ENCODE results near the gene ARHGAP6.
"Not testable (repeated sequence)": the region's sequence is repeated elsewhere in the genome, so short reads cannot be mapped to it uniquely, and the experiment has no call there.

Gene ARHGAP6

DNA sequence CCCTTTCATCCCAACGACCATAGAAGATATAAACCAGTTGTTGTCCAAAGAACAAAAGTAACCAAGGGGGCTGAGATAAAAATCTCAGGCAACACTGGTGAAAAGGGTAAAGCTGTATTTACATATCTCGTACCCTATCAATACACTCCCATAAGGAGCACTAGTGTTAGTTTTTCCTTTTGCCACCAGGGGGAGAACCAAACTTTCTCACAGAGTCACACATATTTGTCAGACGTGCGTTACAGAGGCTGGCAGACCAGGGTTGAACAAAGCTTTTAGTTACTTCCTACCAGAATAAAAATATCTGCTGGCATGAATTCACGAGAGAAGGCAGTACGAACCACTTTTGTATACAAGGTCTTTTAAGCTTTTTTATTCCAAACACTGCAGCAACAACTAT is 284.3 kb downstream of the ARHGAP6 start:
- no peak for DNase-seq

DNA sequence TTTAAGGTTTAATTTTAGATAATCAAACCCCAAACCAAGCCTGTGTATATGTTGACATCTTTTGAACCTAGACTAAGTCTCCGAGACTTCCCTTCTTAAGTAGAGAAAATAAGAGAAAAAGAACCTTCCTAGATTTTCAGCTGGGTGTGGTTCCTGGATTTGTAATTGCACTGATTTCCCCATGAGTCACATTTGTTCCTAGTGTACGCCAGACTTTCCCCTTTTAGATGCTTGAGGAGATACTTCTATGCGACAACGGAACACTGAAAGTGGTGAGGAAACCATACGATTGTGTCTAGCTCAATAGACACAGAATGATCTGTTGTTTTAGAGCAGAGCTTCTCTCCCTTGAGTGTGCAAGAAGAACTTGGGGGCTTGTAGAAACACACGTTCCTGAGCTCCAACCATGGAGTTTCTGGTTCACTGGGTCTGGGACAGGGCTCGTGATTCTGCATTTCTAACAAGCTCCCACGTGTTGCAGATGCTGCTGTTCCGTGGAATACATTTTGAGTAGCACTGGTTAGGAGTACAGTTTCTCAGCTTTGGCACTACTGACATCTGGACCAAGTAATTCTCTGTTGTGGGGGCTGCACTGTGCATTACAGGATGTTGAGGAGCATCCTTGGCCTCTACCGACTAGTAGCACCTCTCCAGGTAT is 285.4 kb downstream of the ARHGAP6 start:
- DNase-seq: no peak

GRCh38 chrX:11376163-11376562 is 289.6 kb downstream of the ARHGAP6 start:
- DNase-seq: no peak

DNA sequence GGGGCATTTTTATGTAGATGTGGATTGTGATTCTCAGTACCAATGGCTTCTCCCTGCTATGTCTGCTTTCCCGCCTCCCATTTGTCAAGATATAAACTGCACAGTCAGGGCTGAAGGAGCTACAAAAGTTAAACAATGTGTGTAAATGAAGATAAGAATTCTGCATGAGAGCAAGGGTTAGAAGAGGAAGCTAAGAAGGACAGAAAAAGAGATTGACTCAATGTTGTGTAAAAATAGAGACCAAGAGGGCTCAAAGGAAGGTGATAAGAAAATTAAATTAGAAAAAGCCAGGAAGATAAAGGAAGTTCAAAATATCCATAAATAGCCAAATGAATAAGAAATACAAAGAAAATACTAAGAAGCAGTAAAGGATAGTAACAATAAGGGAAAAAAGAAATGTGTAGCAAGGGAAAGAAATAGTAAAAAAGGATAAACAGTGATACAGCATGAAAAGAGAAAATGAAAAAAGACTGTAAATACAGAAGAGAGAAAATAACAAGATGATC is 290.1 kb downstream of the ARHGAP6 start:
- no peak for DNase-seq

GRCh38 chrX:11374570-11374969 is 291.1 kb downstream of the ARHGAP6 start:
- no peak for DNase-seq

- DNase-seq: no peak
Measured at GRCh38 chrX:11371106-11371505, 294.6 kb downstream of the ARHGAP6 start.

DNA sequence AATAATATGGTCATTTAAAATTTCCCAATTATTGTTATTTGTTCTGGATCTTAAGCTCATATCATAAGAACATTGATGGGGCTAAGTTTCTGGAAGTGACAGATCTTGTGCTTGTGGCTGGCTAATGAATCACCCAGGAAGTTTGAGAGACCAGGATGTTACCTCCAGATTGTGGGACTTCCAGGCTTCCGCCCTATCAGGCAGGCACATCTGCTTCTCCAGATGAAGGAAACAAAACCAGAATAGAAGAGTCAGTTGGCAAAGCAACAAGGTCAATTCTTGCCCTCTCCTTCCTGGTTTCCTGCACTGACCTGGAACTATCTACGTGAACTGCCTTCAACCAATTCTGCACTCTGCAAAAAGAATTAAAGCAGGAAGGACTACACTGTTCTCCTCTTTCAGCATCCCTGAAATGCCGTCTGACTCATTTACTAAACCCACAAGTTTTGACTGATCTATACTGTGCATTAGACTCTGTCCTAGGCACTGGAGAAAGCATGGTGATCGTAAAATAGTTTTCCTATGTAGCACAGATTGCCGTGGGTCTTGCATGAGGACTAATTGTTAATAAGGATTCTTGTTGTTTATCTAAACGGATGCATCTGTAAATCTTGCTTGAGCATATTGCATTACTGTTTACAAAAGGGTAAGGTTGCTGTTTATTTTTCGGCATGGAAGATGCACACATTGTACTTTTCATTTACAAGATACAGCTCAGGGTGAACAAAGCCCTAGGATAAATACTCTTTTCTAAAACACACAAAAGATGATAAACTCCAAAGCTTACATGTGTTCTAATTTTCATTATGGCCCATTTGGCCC is 297.9 kb downstream of the ARHGAP6 start:
- DNase-seq: no peak

- no peak for DNase-seq
Measured at GRCh38 chrX:11366998-11367595, 298.6 kb downstream of the ARHGAP6 start.

- DNase-seq: no peak
Measured at GRCh38 chrX:11365426-11365825, 300.3 kb downstream of the ARHGAP6 start.

GRCh38 chrX:11364835-11365234 is 300.9 kb downstream of the ARHGAP6 start:
- DNase-seq: no peak

GRCh38 chrX:11363825-11364224 is 301.9 kb downstream of the ARHGAP6 start:
- DNase-seq: not testable (repeated sequence)

- DNase-seq: no peak
Measured at GRCh38 chrX:11363069-11363594, 302.6 kb downstream of the ARHGAP6 start.

DNA sequence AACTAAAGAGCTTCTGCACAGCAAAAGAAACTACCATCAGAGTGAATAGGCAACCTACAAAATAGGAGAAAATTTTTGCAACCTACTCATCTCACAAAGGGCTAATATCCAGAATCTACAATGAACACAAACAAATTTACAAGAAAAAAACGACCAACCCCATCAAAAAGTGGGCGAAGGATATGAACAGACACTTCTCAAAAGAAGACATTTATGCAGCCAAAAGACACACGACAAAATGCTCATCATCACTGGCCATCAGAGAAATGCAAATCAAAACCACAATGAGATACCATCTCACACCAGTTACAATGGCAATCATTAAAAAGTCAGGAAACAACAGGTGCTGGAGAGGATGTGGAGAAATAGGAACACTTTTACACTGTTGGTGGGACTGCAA is 304.1 kb downstream of the ARHGAP6 start:
- not testable (repeated sequence) for DNase-seq

GRCh38 chrX:11355944-11356343 is 309.8 kb downstream of the ARHGAP6 start:
- DNase-seq: not testable (repeated sequence)

DNA sequence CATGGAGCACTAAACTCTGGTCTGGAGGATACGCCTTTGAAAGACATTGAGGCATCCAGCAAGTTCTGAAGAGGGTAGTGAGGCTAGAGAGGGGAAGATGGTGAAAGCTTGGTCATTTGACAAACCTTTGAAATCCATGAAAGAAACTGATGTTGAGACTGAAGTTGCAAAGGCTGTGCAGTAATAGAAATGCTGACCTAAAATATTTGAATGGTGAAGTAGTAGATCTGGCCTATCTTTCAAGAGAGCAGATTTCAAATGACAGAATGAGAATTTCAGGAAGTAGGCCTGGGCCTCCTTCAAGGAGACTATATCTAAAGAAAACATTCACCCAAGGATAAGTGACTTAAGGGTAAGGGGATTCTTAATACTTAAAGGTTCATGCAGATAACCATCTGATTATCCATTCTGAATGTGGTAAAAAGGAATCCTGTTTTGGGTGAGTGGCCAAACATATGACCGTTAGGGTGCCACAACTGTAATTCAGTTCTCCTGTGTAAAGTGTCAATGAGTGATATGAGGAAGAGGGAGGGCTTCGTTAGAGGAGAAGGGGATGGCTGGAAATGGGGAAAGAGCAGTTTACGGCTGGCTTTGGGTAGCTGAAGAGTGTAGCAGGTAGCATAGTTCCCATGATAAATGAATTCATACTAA is 310.3 kb downstream of the ARHGAP6 start:
- no peak for DNase-seq

GRCh38 chrX:11352296-11352741 is 313.4 kb downstream of the ARHGAP6 start:
- DNase-seq: no peak

DNA sequence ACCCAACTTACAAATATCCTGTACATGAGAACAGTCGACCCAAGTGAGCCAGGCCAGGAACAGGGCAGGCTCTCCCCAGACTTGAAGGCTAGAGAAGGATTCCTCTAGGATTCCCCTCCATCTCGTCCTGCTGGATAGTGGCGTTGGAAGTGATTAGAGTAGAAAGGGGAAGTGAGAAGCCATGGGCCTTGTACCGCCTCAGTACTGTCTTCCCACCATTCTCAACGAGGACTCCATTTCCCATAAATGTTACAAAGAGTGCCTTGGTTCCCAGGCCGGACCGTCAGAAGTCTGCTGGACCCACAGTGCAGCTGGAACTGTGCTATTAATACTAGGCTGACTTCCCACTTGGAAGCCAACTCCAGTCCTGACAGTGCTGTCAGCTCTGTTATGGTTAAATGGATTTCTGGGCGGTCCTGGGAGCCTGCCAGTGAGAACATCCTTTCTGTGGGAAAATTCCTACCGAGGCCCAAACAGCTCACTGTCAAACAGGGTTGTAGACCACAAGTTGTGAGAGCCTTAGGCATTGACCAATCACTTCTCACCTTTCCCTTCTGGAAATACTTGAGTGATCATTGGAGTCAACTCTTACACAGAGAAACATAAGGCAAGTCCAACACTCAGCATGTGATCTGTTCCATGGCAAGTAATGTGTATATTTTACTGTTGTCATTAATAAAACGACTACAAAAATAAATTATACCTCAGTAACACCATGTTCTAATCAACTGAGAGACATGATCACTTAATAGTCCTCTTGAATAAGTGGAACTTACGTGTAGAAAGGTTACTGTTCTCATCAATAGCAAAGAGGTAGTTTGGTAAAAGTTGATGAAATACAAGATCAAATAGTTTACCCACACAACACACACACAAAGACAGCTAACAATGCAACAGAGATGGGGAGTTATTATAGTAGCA is 314.1 kb downstream of the ARHGAP6 start:
- no peak for DNase-seq

DNA sequence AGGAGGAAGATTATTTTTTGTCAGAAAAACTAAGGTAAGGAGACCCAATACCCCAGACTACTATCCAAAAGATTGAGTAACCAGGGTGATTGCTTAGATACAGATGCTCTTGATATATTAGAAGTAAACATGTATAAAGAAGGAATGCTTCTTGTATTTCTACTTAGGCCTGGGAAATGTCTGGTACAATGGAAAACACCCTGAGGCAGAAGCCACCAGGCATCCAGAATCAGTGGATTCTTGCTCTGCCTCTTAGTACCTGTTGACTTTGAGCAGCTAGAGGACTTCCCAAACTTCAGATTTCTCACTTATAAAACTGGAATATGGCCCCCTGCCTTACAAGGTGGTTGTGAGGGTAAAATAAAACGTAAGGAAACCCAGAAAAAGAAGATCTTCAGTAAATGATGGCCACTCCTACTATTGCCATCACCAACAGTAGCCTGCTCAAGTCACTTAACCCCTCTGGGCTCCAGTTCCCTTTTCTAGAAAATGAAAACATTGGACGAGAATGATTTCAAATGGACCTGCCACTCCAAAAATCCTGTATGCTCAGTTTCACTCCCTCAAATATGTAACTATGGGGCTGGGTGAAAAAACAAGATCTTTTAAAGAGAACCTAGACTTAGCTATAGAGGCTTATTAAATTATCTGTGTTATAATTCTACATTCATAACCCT is 315.9 kb downstream of the ARHGAP6 start:
- no peak for DNase-seq

DNA sequence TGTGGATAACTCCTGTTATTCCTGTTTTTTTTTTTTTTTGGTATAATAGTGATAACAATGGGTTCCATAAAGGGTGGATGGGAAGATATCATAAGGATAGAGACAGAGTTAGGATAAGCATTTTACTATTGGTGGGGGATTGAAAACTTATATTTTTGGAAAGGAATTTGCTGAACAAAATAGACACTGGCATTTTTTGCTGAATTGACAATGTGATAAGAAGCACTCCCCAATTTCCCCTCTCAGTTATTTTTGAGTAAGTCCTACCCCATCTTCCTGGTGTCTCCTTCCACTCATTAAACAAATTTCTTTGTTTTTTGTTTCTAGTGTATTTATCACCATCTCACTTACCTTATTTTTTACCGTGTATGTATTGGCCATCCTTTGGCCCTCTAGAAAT is 316.7 kb downstream of the ARHGAP6 start:
- no peak for DNase-seq

DNA sequence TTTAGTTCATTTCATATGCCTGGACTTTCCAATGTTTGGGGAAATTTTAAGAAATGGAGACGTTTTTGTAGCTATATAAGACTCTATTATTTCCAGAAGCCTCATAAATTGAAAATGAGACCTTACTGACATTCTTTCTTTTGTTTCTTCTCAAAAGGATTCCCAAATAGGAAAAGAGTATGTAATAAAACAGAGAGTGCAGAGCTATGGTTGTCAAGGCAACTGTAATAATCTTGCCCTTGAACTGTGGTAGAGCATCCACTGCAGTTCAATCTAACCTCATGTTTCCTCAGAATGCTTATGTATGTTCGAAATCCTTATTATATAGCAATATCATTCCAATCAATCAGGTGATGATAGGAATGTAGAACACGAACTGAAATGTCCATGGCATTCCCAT is 318.4 kb downstream of the ARHGAP6 start:
- DNase-seq: no peak

DNA sequence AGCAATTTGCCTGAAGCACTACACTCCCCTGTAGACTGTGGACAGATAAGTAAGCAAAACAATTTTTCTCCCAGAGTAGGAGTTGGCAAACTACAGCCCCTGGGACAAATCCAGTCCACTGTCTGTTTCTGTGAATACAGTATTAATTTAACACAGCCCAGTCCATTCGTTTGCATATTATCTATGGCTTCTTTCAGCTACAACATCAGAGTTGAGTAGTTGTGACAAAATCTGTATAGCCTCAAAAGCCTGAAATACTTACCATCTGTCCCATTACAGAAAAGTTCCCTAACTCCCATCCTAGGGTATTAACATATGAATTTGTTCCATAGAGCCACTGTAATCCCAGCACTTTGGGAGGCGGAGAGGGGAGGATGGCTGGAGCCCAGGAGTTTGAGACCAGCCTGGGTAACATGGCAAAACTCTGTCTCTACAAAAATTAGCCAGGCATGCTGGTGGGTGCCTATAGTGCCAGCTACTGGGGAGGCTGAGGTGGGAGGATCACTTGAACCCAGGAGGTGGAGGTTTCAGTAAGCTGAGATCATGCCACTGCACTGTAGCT is 319.5 kb downstream of the ARHGAP6 start:
- DNase-seq: no peak
